Fibroblast of lung (primary cell): ENCODE data around the gene AMER2.

Experiments used
- EZH2 ChIP-seq: IDR thresholded peaks from 2 replicates; pipeline ENCODE4 v1.5.1; 2012; ENCODE audit warnings: low read length, control low read depth, mild to moderate bottlenecking; ENCODE audit errors: missing control alignments
- TF ChIP-seq, protein P1 (sequence below), 2 donors: IDR thresholded peaks in 1 of 2; conservative IDR thresholded peaks in 1 of 2; 1 replicate in 1 of 2; 2 replicates in 1 of 2; pipeline ENCODE4 v1.5.1; 2011 to 2012; ENCODE audit warnings: low read length in 2 of 2, control low read depth in 1 of 2, inconsistent platforms in 1 of 2, low read depth in 1 of 2, mild to moderate bottlenecking in 1 of 2

- TF ChIP-seq, protein P1, sequence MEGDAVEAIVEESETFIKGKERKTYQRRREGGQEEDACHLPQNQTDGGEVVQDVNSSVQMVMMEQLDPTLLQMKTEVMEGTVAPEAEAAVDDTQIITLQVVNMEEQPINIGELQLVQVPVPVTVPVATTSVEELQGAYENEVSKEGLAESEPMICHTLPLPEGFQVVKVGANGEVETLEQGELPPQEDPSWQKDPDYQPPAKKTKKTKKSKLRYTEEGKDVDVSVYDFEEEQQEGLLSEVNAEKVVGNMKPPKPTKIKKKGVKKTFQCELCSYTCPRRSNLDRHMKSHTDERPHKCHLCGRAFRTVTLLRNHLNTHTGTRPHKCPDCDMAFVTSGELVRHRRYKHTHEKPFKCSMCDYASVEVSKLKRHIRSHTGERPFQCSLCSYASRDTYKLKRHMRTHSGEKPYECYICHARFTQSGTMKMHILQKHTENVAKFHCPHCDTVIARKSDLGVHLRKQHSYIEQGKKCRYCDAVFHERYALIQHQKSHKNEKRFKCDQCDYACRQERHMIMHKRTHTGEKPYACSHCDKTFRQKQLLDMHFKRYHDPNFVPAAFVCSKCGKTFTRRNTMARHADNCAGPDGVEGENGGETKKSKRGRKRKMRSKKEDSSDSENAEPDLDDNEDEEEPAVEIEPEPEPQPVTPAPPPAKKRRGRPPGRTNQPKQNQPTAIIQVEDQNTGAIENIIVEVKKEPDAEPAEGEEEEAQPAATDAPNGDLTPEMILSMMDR (conservative IDR thresholded peaks at IDR 0.05 in 1 of 2, IDR thresholded peaks at IDR 0.05 in 1 of 2; ENCODE audit: low read depth in 1 of 2, low read length in 2 of 2) = no peak
- no peak for TF ChIP-seq EZH2
These were observed 32.8 kb upstream of the AMER2 start for GRCh38 chr13:25204863-25205262.
